HEK293 (cell line): ENCODE data around the gene RNF151.
A peak's percentile ranks its signal among the peaks of the same experiment; 100 is the strongest.

Experiments
- HOXD13 ChIP-seq: sonication (generic); formaldehyde crosslinking; IDR thresholded peaks from 2 replicates; pipeline ENCODE4 v1.8.0; 2022; ENCODE audit warnings: missing genetic modification reagents, borderline replicate concordance
- KLF16 ChIP-seq: fragments of 450-650 bp; formaldehyde crosslinking; IDR thresholded peaks from 2 replicates; pipeline ENCODE4 v1.5.1; 2017; ENCODE audit warnings: missing biosample characterization, missing genetic modification characterization
- PRDM1 ChIP-seq: fragments of 450-650 bp; formaldehyde crosslinking; IDR thresholded peaks from 2 replicates; pipeline ENCODE4; 2016; ENCODE audit warnings: missing biosample characterization, missing genetic modification characterization
- PRDM10 ChIP-seq: fragments of 450-650 bp; formaldehyde crosslinking; IDR thresholded peaks from 2 replicates; pipeline ENCODE4 v1.5.1; 2016; ENCODE audit warnings: missing biosample characterization, missing genetic modification characterization
- SP2 ChIP-seq: fragments of 450-650 bp; formaldehyde crosslinking; IDR thresholded peaks from 2 replicates; pipeline ENCODE4 v1.5.1; 2016; ENCODE audit warnings: missing biosample characterization, missing genetic modification characterization
- TRIM28 ChIP-seq: IDR thresholded peaks from 2 replicates; pipeline ENCODE4 v1.6.1; 2011; ENCODE audit warnings: low read length, control low read depth, borderline replicate concordance
- ZBTB20 ChIP-seq: fragments of 450-650 bp; formaldehyde crosslinking; IDR thresholded peaks from 2 replicates; pipeline ENCODE4 v1.5.1; 2016; ENCODE audit warnings: missing biosample characterization, missing genetic modification characterization
- ZBTB21 ChIP-seq: fragments of 450-650 bp; formaldehyde crosslinking; IDR thresholded peaks from 2 replicates; pipeline ENCODE4 v1.5.1; 2017; ENCODE audit warnings: missing biosample characterization, missing genetic modification characterization
- ZBTB6 ChIP-seq: fragments of 450-650 bp; formaldehyde crosslinking; IDR thresholded peaks from 2 replicates; pipeline ENCODE4 v1.5.1; 2017; ENCODE audit warnings: missing biosample characterization, missing genetic modification characterization
- ZNF121 ChIP-seq: fragments of 450-650 bp; formaldehyde crosslinking; IDR thresholded peaks from 2 replicates; pipeline ENCODE4 v1.5.1; 2016; ENCODE audit warnings: missing biosample characterization, missing genetic modification characterization
- ZNF169 ChIP-seq: fragments of 450-650 bp; formaldehyde crosslinking; IDR thresholded peaks from 2 replicates; pipeline ENCODE4 v1.5.1; 2016; ENCODE audit warnings: missing biosample characterization, missing genetic modification characterization
- ZNF174 ChIP-seq: fragments of 450-650 bp; formaldehyde crosslinking; IDR thresholded peaks from 2 replicates; pipeline ENCODE4 v1.5.0; 2017; ENCODE audit warnings: missing biosample characterization, mild to moderate bottlenecking, missing genetic modification characterization
- ZNF19 ChIP-seq: fragments of 450-650 bp; formaldehyde crosslinking; IDR thresholded peaks from 2 replicates; pipeline ENCODE4; 2016; ENCODE audit warnings: missing biosample characterization, missing genetic modification characterization, low read depth
- ZNF202 ChIP-seq: fragments of 450-650 bp; formaldehyde crosslinking; IDR thresholded peaks from 2 replicates; pipeline ENCODE4 v1.5.1; 2016; ENCODE audit warnings: missing biosample characterization, missing genetic modification characterization, borderline replicate concordance
- ZNF280C ChIP-seq: fragments of 450-650 bp; formaldehyde crosslinking; IDR thresholded peaks from 2 replicates; pipeline ENCODE4 v1.5.1; 2016; ENCODE audit warnings: missing biosample characterization, missing genetic modification characterization
- ZNF394 ChIP-seq: fragments of 450-650 bp; formaldehyde crosslinking; IDR thresholded peaks from 2 replicates; pipeline ENCODE4 v1.5.1; 2016; ENCODE audit warnings: missing biosample characterization, missing genetic modification characterization, mild to moderate bottlenecking, moderate library complexity, borderline replicate concordance
- ZNF416 ChIP-seq: fragments of 450-650 bp; formaldehyde crosslinking; IDR thresholded peaks from 2 replicates; pipeline ENCODE4 v1.5.1; 2016; ENCODE audit warnings: missing biosample characterization, missing genetic modification characterization
- ZNF423 ChIP-seq: fragments of 450-650 bp; formaldehyde crosslinking; IDR thresholded peaks from 2 replicates; pipeline ENCODE4 v1.5.1; 2016; ENCODE audit warnings: missing biosample characterization, missing genetic modification characterization
- ZNF433 ChIP-seq: fragments of 450-650 bp; formaldehyde crosslinking; IDR thresholded peaks from 2 replicates; pipeline ENCODE4 v1.5.1; 2016; ENCODE audit warnings: missing biosample characterization, missing genetic modification characterization, low read depth
- ZNF449 ChIP-seq: fragments of 450-650 bp; formaldehyde crosslinking; IDR thresholded peaks from 2 replicates; pipeline ENCODE4 v1.5.1; 2017; ENCODE audit warnings: missing biosample characterization, mild to moderate bottlenecking, missing genetic modification characterization, moderate library complexity
- ZNF555 ChIP-seq: fragments of 450-650 bp; formaldehyde crosslinking; conservative IDR thresholded peaks from 2 replicates; pipeline ENCODE4 v1.5.1; 2017; ENCODE audit warnings: missing biosample characterization, mild to moderate bottlenecking, missing genetic modification characterization, inconsistent platforms
- ZNF580 ChIP-seq: fragments of 450-650 bp; formaldehyde crosslinking; IDR thresholded peaks from 2 replicates; pipeline ENCODE4 v1.5.1; 2016; ENCODE audit warnings: missing biosample characterization, missing genetic modification characterization
- ZNF654 ChIP-seq: fragments of 450-650 bp; formaldehyde crosslinking; IDR thresholded peaks from 2 replicates; pipeline ENCODE4 v1.5.1; 2016; ENCODE audit warnings: low read depth, missing biosample characterization, missing genetic modification characterization
- ZNF664 ChIP-seq: fragments of 450-650 bp; formaldehyde crosslinking; IDR thresholded peaks from 2 replicates; pipeline ENCODE4 v1.5.1; 2016; ENCODE audit warnings: missing biosample characterization, missing genetic modification characterization
- ZNF837 ChIP-seq: fragments of 450-650 bp; formaldehyde crosslinking; IDR thresholded peaks from 2 replicates; pipeline ENCODE4 v1.5.1; 2016; ENCODE audit warnings: missing biosample characterization, missing genetic modification characterization
- ZSCAN16 ChIP-seq: fragments of 450-650 bp; formaldehyde crosslinking; IDR thresholded peaks from 2 replicates; pipeline ENCODE4 v1.5.1; 2016; ENCODE audit warnings: missing biosample characterization, missing genetic modification characterization
- ZSCAN23 ChIP-seq: fragments of 450-650 bp; formaldehyde crosslinking; IDR thresholded peaks from 2 replicates; pipeline ENCODE4 v1.5.1; 2016; ENCODE audit warnings: missing biosample characterization, missing genetic modification characterization
- ZSCAN5A ChIP-seq: fragments of 450-650 bp; formaldehyde crosslinking; IDR thresholded peaks from 2 replicates; pipeline ENCODE4 v1.5.1; 2016; ENCODE audit warnings: missing biosample characterization, missing genetic modification characterization
- ZXDB ChIP-seq: fragments of 450-650 bp; formaldehyde crosslinking; IDR thresholded peaks from 2 replicates; pipeline ENCODE4 v1.5.1; 2016; ENCODE audit warnings: missing biosample characterization, missing genetic modification characterization

The RNF151 gene

GRCh38 chr16:1960665-1961630 lies 5.7 kb upstream of the RNF151 start (continued):
- TF ChIP-seq ZNF202 (tag by site-specific recombination), result no peak
- TF ChIP-seq PRDM10, result no peak
- TF ChIP-seq ZNF654, result no peak
- no peak for TF ChIP-seq ZBTB21 (tag by site-specific recombination)
- TF ChIP-seq PRDM1, result no peak
- TF ChIP-seq ZNF416, result no peak
- TF ChIP-seq ZNF19, result no peak
- no peak for TF ChIP-seq ZSCAN23 (tag by site-specific recombination)
- TF ChIP-seq ZNF174 (tag by site-specific recombination), result no peak
- TF ChIP-seq ZXDB (tag by site-specific recombination), result peak; percentile 74
- TF ChIP-seq ZNF580, result peak; percentile 39; the same call in 1 of the 2 replicates
- peak; percentile 67; the same call in 1 of the 2 replicates for TF ChIP-seq TRIM28
- 0 out of 2 replicates have a peak, but pooled peaks have one; percentile 36 for TF ChIP-seq ZNF837
- peak; percentile 75 for TF ChIP-seq ZBTB20
- no peak for TF ChIP-seq ZNF433 (tag by site-specific recombination)
- TF ChIP-seq ZNF555, result no peak
- TF ChIP-seq ZNF449 (tag by site-specific recombination), result peak; percentile 59; the same call in 1 of the 2 replicates
- no peak for TF ChIP-seq ZNF394 (tag by site-specific recombination)
- no peak for TF ChIP-seq HOXD13 (CRISPR knock-in tag)
- no peak for TF ChIP-seq ZSCAN5A (tag by site-specific recombination)
- TF ChIP-seq ZSCAN16, result no peak
- TF ChIP-seq ZNF280C (tag by site-specific recombination), result no peak
- TF ChIP-seq ZNF664 (tag by site-specific recombination), result no peak
- TF ChIP-seq ZNF121 (tag by site-specific recombination), result no peak
- no peak for TF ChIP-seq ZNF169
- no peak for TF ChIP-seq SP2
- TF ChIP-seq ZNF423 (tag by site-specific recombination), result no peak
- no peak; the same call in 1 of the 2 replicates for TF ChIP-seq KLF16 (tag by site-specific recombination)
- TF ChIP-seq ZBTB6 (tag by site-specific recombination), result peak; percentile 92
